Activated CD4-positive, alpha-beta T cell treated with anti-CD3 and anti-CD28 coated beads, Interleukin-2, amount 50 U/mL, for 48 hours (primary cell): ENCODE data around the gene SLC6A18.

Source experiments
- DNase-seq, 2 experiments: peaks; one replicate each; pipeline ENCODE4 v3.0.0-alpha.2; 2020

Gene SLC6A18

DNA sequence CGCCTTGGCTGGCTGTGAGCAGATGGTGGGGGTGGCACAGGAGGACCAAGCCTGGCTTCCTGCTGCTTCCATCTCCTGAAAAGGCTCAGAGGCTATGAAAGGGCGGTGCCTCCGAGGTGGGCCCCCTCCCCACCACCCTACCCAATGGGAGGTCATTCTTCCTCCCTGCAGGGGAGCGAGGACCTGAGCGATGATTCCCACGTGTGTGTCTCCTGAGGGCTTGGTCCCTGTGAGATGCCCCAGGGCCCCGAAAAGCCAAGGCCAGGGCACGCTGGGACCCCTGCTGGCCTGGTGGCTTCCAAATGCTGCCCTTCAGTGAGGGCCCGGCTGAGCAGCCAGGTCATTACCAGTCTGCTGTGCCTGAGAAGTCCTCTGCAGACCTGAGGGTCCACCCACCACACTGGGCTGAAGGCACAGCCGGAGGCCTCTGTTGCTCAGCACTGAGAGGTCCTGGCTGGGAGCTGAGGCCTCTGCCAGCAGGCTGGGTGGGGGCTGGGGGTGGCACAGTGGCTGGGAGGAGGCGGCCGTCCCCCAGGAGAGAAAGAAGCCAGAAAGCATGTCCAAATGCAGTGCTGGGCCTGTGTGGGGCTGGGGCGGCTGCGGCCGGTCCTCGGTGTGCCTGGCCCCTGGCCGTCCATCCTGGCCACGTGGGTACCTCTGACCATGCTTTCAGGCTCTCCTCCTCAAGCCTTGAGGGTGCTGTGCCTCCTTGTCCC, 37.8 kb upstream of the SLC6A18 start:
- DNase-seq: no peak

DNA sequence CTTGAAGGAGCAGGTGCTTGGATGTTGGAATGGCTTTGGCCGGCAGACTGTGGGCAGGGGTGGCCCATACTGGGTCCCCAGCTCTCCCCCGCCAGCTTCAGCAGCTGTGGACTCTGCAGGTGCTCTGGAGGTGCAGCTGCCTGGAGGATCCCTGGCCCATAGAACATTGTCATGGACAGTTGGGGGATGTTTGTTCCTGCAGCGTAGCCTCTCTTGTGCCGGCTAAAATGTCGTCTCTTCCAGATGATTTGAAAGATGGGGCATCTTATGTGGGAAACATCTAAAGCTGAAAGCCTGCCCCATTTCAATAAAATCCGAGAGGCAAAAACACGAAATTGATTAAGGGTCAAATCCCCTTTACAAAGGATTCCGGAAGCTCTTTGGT, 37.2 kb upstream of the SLC6A18 start:
- DNase-seq: no peak

DNA sequence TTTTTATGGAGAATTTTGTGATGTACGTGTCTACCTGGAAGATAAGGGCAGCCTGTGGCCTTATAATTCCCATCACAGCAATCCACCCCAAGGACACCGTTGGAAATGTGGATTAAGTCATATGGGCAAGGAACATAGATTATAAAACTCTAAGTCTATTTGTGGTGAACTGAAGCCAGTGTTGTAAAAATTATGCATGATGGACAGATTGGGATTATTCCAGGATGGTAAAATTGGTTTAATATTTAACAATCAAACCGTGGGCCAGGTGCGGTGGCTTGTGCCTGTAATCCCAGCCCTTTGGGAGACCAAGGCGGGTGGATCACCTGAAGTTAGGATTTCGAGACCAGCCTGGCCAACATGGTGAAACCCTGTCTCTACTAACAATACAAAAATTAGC, 36.7 kb upstream of the SLC6A18 start:
- no peak for DNase-seq

DNA sequence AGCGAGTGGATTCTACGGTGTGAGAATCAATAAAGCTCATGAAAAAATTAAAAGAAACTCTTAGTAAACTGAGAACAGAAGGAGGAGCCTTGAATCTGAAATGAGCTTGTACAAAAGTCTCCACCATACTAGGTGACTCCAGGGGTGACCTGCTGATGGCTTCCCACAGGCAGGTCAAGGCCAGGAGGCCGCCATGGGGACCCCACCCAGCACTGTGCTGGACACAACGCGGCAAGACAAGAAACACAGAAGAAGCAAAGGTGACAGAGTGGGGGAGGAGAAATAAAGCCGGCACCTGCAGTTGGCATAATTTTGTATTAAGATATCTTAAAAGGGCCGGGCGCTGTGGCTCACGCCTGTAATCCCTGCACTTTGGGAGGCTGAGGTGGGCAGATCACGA, 35.9 kb upstream of the SLC6A18 start:
- no peak for DNase-seq

DNA sequence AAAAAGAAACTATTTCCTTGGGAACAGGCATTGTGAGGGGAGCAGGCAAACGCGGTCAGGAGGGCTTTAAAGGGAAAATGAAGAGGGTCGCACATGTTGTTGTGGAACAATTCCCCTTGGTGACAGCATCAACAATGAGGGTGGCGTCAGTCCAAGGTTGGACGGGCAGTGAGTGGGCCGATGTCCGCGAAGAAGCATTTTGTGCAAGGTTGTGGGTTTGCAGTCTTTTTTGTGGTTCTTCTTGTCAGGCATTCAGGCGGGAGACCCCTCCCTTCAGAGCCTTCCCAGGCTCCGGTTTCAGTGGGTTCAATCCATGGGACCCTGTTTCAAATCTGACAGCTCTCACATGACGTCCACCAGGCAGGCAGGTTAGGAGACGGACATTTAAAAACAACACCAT, 34.9 kb upstream of the SLC6A18 start:
- DNase-seq: no peak

DNA sequence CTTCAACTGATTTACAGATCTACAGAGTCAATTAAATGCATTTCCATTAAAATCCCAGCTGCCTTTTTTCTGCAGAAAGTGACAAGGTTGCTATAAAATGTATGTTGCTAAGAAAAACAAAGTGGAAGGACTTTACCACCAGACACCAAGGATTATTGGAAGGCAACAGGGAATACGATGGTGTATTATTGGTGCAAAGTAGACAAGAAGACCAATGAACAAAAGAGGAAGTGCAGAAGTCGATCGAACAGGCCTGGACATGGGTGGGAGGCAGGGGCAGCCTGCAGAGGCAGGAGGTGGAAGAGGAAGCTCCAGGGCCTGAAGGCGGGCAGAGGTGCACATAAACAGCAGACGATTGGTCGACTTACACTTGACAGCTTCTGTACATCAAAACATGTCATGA, 34.3 kb upstream of the SLC6A18 start:
- no peak for DNase-seq

DNA sequence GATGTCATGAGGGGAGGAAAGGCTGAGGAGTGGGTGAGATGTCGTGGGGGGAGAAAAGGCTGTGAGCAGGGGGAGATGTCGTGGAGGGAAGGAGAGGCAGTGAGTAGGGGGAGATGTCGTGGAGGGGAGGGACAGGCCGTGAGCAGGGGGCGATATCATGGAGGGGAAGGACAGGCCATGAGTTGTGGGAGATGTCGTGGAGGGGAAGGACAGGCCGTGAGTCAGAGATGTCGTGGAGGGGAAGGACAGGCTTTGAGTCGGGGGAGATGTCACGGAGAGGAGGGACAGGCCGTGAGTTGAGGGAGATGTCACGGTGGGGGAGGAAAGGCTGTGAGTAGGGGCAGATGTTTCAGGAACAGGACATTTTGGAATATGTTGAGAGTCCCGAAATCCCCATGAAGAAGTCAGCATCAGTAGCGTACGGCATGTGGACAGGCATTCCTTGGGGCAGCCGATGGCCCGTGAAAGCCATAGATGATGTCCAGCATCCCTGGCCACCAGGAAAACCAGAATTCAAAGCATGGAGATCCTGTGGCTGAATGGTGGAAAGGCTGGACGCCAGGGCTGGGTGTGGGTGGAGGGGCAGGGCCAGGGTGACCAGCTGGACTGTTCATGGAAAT, 32.1 kb upstream of the SLC6A18 start:
- DNase-seq: no peak

DNA sequence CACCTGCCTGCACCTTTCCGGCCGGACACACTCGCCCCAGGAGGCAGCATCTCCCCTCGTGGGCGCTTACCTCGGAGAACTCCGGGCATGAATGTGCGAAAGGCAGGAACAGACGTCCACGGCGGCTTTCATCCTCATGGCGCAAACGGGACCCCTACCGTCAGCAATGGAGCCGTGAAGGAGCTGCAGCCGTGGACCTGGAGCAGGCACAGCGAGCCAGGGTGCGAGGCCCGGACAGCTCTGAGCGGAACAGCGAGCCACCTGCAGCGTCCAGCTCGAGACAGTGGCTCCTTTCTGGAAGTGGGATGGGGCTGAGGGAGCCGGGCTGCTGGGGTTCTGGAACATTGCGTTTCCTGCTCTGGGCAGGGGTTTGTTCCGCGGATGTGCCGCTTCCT, 31.6 kb upstream of the SLC6A18 start:
- no peak for DNase-seq

DNA sequence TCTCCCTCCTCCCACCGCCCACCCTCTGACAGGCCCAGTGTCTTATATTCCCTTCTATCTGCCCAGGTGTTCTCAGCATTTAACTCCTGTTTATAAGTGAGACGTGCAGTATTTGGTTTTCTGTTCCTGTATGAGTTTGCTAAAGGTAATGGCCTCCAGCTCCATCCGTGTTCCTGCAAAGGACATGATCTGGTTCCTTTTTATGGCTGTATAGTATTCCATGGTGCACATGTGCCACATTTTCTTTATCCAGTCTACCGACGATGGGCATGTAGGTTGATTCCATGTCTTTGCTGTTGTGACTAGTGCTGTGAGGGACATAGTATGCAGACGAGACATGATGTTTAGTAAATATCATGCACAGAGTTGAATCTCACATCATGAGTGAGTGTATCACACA, 30.8 kb upstream of the SLC6A18 start:
- no peak for DNase-seq

DNA sequence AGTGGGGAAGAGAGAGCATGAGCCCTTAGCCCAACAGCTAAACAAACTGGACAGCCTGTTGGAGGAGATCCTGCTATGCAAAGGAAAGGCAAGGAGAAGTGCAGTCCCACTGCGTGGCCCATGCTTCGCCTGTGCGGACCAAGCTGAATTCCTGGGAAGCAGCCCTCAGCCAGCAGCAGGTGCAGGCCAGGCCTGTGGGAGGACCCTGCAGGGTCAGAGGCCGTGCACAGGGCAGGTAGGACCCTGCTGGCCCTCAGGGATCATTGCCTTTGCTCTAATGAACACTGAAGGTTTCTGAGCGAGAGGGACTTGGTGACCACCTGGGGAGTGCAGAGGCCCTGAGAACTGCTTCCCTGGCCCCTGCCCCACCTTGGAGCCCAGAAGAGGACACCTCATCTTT, 29.7 kb upstream of the SLC6A18 start:
- no peak for DNase-seq

DNA sequence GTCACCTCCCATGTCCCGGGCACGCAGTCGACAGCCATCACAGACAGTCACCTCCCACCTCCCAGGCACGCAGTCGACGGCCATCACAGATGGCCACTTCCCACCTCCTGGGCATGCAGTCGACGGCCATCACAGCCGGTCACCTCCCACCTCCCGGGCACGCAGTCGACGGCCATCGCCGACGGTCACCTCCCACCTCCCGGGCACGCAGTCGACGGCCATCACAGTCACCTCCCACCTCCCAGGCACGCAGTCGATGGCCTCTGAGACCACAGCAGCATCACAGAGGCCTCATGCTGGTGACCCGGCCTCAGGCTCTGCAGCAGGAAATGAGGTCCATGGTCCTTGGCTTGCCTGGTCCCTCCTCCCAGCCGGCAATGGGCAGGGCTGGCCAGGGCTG, 29.3 kb upstream of the SLC6A18 start:
- no peak for DNase-seq

DNA sequence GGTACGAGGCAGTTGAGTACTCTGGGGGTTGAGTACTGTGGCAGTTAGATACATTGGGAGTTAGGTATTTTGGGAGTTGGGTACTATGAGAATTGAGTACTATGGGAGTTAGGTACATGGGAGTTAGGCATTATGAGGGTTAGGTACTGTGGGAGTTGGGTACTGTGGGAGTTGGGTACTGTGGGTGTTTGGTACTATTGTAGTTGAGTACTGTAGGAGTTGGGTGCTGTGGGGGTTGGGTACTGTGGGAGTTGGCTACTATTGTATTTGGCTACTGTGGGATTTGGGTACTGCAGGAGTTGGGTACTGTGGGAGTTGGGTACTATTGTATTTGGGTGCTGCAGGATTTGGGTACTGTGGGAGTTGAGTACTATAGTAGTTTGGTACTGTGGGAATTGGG, 28.6 kb upstream of the SLC6A18 start:
- DNase-seq: no peak

DNA sequence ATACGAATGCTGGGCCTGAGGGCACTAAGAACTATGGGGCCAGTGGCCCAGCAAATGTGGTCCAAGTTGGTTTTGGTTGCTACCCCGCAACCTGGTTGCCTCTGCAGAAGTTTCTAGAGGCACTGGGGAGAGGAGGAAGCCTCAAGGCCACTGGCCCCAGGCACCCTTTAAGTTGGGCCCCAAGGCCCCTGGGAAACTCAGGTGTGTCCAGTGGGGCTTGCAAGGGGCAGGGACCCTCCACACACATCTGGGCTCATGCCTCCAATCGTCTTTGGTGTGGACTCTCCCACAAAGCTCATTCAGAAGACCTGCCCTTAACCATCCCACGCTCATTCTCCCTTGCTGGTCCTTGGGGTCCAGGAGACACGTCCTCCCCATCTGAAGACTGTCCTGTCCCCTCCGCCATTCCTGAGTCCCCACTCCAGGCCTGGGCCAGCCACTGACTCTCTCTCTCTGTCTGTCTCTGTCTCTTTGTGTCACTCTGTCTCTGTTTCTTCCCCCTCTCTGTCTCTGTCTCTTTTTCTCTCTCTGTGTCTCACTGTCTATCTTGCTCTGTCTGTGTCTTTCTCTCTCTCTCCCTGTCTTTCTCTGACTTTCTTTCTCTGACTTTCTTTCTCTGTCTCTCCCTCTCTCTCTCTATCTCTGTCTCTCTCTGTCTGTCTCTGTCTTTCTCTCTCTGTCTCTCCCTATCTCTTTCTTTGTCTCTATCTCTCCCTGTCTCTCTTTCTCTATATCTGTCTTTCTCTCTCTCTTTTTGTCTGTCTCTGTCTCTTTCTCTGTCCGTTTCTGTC, 27.1 kb upstream of the SLC6A18 start:
- no peak for DNase-seq

DNA sequence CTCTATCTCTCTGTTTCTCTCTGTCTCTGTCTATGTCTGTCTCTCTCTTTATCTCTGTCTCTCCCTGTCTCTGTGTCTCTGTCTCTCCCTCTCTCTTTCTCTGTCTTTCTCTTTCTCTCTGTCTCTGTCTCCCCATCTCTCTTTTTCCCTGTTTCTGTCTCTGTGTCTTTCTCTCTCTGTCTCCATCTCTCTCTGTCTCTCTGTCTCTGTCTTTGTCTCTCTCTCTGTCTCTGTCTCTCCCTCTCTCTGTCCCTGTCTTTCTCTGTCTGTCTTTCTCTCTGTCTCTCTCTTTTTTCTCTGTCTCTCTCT, 25.9 kb upstream of the SLC6A18 start:
- DNase-seq: no peak

DNA sequence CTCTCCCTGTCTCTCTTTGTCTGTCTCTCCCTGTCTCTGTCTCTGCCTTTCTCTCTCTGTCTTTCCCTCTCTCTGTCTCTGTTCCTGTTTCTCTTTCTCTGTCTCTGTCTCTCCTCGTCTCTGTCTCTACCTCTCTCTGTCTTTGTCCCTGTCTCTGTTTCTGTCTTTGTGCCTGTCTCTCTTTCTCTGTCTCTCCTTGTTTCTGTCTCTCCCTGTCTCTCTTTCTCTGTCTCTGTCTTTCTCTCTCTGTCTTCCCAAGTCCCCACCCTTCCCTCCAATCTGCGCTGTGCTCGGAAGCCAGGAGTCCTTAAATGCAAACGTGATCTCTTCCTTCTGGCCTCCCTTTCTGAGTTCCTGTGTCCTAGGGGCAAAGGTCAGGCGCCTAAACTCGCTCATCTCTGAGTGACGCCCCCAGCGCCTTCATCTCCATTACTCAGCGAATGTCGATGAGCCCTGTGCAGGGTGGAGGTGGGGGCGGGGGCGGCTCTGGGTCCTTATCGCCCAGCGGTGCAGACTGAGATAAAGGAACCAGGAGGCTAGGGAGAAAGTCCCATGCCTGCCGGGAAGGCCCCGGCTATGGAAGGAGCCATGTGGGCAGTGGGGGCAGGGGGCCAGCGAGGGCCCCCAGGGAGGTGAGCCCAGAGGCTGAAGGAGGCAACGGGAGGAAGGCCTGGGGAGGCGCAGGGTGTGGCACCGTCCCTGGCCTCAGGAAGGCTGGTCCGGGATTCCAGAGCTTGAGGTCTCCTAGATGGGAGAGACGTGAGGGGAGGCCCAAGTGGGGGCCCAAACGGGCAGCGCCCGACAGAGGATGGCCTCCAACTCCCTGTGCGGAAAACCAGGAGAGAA, 25.3 kb upstream of the SLC6A18 start:
- DNase-seq: no peak

DNA sequence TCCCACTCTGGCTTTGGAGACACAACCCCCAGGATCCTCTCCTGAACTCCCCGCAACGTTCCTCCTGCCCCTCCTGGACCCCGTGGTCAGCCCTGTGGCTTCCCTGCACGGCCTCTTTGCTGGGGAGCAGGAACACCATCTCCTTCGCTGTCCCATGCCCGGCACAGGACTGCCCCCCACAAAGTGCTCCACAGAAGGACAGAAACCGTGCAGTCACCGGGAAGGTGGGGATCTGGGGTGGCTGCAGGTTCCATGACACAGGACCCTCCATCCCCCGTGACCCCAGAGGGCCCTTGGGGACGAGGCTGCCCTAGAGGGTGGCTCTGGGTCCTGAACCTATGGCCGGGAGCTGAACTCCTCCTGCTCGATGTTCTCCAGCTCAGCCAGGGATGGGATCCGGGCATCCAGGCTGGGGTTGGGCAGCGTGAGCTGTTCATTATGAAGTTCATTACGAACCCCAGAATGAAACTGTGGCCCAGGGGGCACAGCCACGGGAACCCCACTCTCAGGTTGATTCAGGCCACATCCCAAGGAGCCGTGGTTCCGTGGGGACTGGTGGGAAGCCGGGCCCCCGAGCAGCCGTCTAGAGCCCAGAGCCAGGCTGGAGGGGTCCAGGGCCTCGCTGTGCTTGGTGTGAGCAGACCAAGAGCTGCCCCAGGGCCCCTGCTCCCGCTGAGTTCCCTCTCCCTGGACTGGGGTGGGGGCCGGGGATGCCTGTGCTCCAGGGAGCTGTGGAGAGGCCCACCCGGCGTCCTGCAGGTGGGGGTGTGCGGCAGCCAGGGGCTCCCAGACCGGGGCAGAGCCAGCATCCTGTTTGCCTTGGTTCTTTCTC, 24.5 kb upstream of the SLC6A18 start:
- no peak for DNase-seq

DNA sequence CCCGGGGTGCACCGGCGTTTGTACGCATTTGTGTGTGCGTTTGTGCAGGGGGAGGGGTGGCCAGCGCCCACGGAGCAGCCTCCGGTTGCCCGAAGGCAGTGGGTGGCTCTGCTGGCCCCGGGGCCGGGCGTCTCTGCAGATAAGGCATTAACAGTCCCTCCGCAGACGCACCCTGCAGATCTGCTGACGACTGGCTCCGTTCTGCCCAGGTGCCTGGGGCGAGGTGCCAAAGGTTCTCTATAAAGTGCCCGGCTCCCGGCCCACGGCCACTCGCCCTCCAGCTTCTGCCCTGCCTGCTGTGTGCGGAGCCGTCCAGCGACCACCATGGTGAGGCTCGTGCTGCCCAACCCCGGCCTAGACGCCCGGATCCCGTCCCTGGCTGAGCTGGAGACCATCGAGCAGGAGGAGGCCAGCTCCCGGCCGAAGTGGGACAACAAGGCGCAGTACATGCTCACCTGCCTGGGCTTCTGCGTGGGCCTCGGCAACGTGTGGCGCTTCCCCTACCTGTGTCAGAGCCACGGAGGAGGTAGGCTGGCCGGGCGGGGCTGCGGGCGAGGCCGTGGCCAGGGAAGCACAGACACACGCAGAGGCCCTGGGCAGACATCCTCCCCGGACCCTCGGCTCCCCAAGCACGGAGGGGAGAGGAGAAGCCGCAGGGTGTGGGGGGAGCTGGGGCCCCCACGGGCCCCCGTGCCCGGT, 23.7 kb upstream of the SLC6A18 start, which contains the start of gene SLC6A19:
SLC6A19 (plus strand) TSS at position 269 of the 699 bp plus-strand sequence; CDS start at position 325, 56 bp downstream.
- DNase-seq: no peak

DNA sequence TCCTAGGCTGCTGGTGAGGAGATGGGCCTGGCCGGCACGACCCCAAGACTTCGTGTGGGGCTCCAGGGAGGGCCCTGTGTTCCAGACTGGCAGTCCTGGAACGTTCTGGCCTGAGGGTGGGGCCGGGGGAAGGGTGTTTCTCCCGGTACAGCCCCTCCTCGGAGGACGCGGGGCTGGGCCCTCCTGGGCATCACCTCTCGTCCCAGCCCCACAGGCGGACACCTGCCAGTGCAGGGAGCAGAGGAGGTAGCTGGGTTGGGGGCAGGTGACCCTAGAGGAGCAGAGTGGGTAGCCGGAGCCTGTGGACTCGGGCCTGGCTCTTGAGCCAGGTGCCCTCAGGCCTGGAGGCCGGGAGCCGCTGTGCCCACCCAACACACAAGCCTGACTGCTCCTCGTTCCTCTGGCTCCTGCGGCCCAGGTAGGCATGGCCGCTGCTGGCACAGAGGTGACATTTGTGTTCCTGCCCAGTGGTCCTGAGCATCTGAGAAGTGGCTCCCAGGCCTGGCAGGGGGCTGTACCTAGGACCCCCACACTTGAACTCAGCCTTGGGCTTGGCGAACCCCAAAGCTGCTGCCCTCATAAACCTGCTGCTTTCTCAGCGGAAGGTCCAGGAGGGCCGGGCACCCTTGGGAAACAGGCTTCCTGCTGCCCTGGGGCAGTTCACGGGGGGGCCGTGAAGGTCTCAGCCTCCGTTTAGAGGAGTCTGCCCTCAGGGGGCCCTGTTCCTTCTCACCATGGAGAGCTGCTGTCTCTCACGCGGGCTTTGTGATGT, 23.0 kb upstream of the SLC6A18 start:
- no peak for DNase-seq

DNA sequence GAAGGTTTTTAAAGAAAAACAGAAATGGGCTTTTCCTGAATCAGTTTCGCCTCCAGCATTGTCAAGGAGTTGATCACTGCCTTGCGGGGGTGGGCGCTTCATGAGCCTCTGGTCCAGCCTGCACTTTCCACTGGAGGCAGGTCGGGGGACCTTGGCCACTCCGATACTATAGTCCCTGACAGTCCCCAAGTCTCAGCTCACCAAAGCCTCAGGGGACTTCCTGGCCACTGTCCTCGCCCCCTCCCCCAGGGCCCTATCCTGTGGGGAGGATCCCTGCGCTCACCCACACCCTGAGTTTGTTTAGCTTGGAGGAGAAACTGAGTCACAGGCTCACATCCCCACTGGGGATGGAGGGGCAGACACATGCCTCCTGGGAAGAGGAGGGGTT, 22.4 kb upstream of the SLC6A18 start:
- no peak for DNase-seq

DNA sequence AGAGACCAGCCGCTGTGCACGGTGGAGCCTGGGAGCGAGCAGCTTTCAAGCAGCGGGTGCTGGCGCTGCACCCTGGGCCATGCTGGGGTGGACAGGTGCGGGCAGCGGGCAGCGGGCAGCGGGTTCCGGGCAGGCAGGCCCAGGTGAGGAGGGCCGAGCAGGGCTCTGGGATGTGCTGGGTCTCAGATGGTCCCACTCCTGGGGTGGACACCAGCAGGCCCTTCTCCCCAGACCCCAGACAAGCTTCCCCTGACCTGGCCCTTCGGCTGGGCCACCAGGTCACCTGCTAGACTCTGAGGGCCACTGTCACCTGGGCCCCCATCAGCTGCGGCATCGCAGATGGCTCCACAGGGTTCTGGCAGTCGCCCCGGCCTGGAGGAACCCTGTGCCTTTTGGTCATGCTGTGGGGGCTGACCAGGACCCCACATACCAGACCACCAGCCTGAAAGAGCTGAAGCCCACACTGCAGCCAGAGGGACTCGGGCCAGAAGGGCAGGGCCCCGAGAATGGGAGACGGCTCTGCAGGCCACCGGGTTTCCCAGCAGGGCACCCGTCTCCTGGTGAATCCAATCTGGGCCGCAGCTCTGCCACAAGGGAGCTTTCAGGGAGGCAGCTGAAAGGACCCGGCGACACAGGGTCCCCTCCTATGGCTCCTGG, 21.7 kb upstream of the SLC6A18 start:
- DNase-seq: no peak
